HEK293 (cell line): Measurements from ENCODE around the gene CPXM2.

Experiments
- CTCF ChIA-PET: fragments of 350-600 bp; formaldehyde crosslinking; extraction: SDS; loops from one replicate; lab custom pipeline; 2021; ENCODE audit warnings: antibody characterized with exemption; lab: Yijun Ruan, JAX
- POLR2A ChIA-PET: fragments of 300-600 bp; formaldehyde crosslinking; extraction: SDS; loops from one replicate; lab custom pipeline; 2020; ENCODE audit warnings: antibody characterized with exemption, inconsistent platforms; lab: Yijun Ruan, JAX
- H3K27ac ChIP-seq: fragments of 200-500 bp; sonication (Bioruptor generic); 2 replicates; pipeline ENCODE4 v1.5.1; 2014; ENCODE audit warnings: low read depth, low read length, control low read depth, inconsistent platforms; ENCODE audit errors: extremely low read depth
- H3K36me3 ChIP-seq, 2 experiments: fragments of 200-500 bp in 1 of 2; sonication (Bioruptor generic) in 1 of 2; 1 replicate in 1 of 2; 2 replicates in 1 of 2; pipeline ENCODE4 v1.5.1; 2014 to 2017; ENCODE audit warnings: inconsistent platforms in 2 of 2, low read length in 2 of 2; ENCODE audit not compliant: control insufficient read depth in 2 of 2, insufficient read depth in 1 of 2
- H3K4me1 ChIP-seq: fragments of 200-500 bp; sonication (Bioruptor generic); 2 replicates; pipeline ENCODE4 v1.5.1; 2014; ENCODE audit warnings: mild to moderate bottlenecking, low read length, inconsistent platforms; ENCODE audit not compliant: control insufficient read depth, insufficient read depth
- H3K4me3 ChIP-seq: 2 replicates; pipeline ENCODE4 v1.5.1; 2011; ENCODE audit warnings: low read depth, mild to moderate bottlenecking, control low read depth, low read length, moderate library complexity
- H3K9me3 ChIP-seq: fragments of 200-500 bp; sonication (Bioruptor generic); 2 replicates; pipeline ENCODE4 v1.5.1; 2014; ENCODE audit warnings: low read depth, low read length, inconsistent platforms; ENCODE audit not compliant: control insufficient read depth, insufficient read depth
- FEZF1 ChIP-seq: fragments of 450-650 bp; formaldehyde crosslinking; IDR thresholded peaks from 2 replicates; pipeline ENCODE4 v1.5.1; 2016; ENCODE audit warnings: missing biosample characterization, missing genetic modification characterization
- GLI2 ChIP-seq: fragments of 450-650 bp; formaldehyde crosslinking; IDR thresholded peaks from 2 replicates; pipeline ENCODE4; 2017; ENCODE audit warnings: missing biosample characterization, missing genetic modification characterization, low read depth, borderline replicate concordance
- HOXC10 ChIP-seq: sonication (generic); formaldehyde crosslinking; IDR thresholded peaks from 2 replicates; pipeline ENCODE4 v1.8.1; 2023; ENCODE audit warnings: mild to moderate bottlenecking, missing genetic modification reagents
- HOXD13 ChIP-seq: sonication (generic); formaldehyde crosslinking; IDR thresholded peaks from 2 replicates; pipeline ENCODE4 v1.8.0; 2022; ENCODE audit warnings: missing genetic modification reagents, borderline replicate concordance
- REPIN1 ChIP-seq: fragments of 450-650 bp; formaldehyde crosslinking; IDR thresholded peaks from 2 replicates; pipeline ENCODE4 v1.5.1; 2017; ENCODE audit warnings: missing biosample characterization, missing genetic modification characterization, low read depth
- SP2 ChIP-seq: fragments of 450-650 bp; formaldehyde crosslinking; IDR thresholded peaks from 2 replicates; pipeline ENCODE4 v1.5.1; 2016; ENCODE audit warnings: missing biosample characterization, missing genetic modification characterization
- YY1 ChIP-seq: fragments of 450-650 bp; formaldehyde crosslinking; IDR thresholded peaks from 2 replicates; pipeline ENCODE4 v1.5.1; 2018; ENCODE audit warnings: missing biosample characterization, missing genetic modification characterization
- ZBTB21 ChIP-seq: fragments of 450-650 bp; formaldehyde crosslinking; IDR thresholded peaks from 2 replicates; pipeline ENCODE4 v1.5.1; 2017; ENCODE audit warnings: missing biosample characterization, missing genetic modification characterization
- ZBTB48 ChIP-seq: fragments of 450-650 bp; formaldehyde crosslinking; IDR thresholded peaks from 2 replicates; pipeline ENCODE4 v1.5.1; 2016; ENCODE audit warnings: missing biosample characterization, missing genetic modification characterization
- ZNF10 ChIP-seq: fragments of 450-650 bp; formaldehyde crosslinking; IDR thresholded peaks from 2 replicates; pipeline ENCODE4 v1.5.1; 2017; ENCODE audit warnings: missing biosample characterization, missing genetic modification characterization
- ZNF132 ChIP-seq: fragments of 450-650 bp; formaldehyde crosslinking; IDR thresholded peaks from 2 replicates; pipeline ENCODE4 v1.5.1; 2017; ENCODE audit warnings: missing biosample characterization, missing genetic modification characterization, borderline replicate concordance
- ZNF248 ChIP-seq: fragments of 450-650 bp; formaldehyde crosslinking; IDR thresholded peaks from 2 replicates; pipeline ENCODE4 v1.5.1; 2017; ENCODE audit warnings: missing biosample characterization, missing genetic modification characterization
- ZNF274 ChIP-seq, 2 experiments: fragments of 200-500 bp in 1 of 2; fragments of 450-650 bp in 1 of 2; sonication (Bioruptor generic) in 1 of 2; formaldehyde crosslinking in 1 of 2; IDR thresholded peaks; 2 replicates each; pipeline versions ENCODE4 v1.5.1 to v1.6.1; 2014 to 2016; ENCODE audit warnings: borderline replicate concordance in 1 of 2, inconsistent platforms in 1 of 2, low read length in 1 of 2, missing biosample characterization in 1 of 2, missing genetic modification characterization in 1 of 2
- ZNF324 ChIP-seq: fragments of 450-650 bp; formaldehyde crosslinking; IDR thresholded peaks from 2 replicates; pipeline ENCODE4 v1.5.1; 2016; ENCODE audit warnings: missing biosample characterization, missing genetic modification characterization
- ZNF335 ChIP-seq: fragments of 450-650 bp; formaldehyde crosslinking; conservative IDR thresholded peaks from 2 replicates; pipeline ENCODE4 v1.5.1; 2016; ENCODE audit warnings: missing biosample characterization, missing genetic modification characterization
- ZNF391 ChIP-seq: fragments of 450-650 bp; formaldehyde crosslinking; IDR thresholded peaks from 2 replicates; pipeline ENCODE4 v1.5.1; 2016; ENCODE audit warnings: low read depth, missing biosample characterization, missing genetic modification characterization, borderline replicate concordance
- ZNF600 ChIP-seq: fragments of 450-650 bp; formaldehyde crosslinking; IDR thresholded peaks from 2 replicates; pipeline ENCODE4 v1.5.1; 2016; ENCODE audit warnings: missing biosample characterization, missing genetic modification characterization
- ZNF664 ChIP-seq: fragments of 450-650 bp; formaldehyde crosslinking; IDR thresholded peaks from 2 replicates; pipeline ENCODE4 v1.5.1; 2016; ENCODE audit warnings: missing biosample characterization, missing genetic modification characterization
- ZSCAN16 ChIP-seq: fragments of 450-650 bp; formaldehyde crosslinking; IDR thresholded peaks from 2 replicates; pipeline ENCODE4 v1.5.1; 2016; ENCODE audit warnings: missing biosample characterization, missing genetic modification characterization
- TF ChIP-seq, protein P1 (sequence below): fragments of 450-650 bp; formaldehyde crosslinking; IDR thresholded peaks from 2 replicates; pipeline ENCODE4 v1.5.1; 2016; ENCODE audit warnings: missing biosample characterization, missing genetic modification characterization
- TF ChIP-seq, protein P2 (sequence below): fragments of 450-650 bp; formaldehyde crosslinking; IDR thresholded peaks from 2 replicates; pipeline ENCODE4 v1.5.1; 2016; ENCODE audit warnings: missing biosample characterization, missing genetic modification characterization
- TF ChIP-seq, protein P3 (sequence below): fragments of 450-650 bp; formaldehyde crosslinking; IDR thresholded peaks from 2 replicates; pipeline ENCODE4 v1.5.1; 2016; ENCODE audit warnings: missing biosample characterization, missing genetic modification characterization, low read depth
- TF ChIP-seq, protein P4 (sequence below): fragments of 450-650 bp; formaldehyde crosslinking; IDR thresholded peaks from 2 replicates; pipeline ENCODE4 v1.5.1; 2016; ENCODE audit warnings: missing biosample characterization, missing genetic modification characterization

The CPXM2 gene

DNA sequence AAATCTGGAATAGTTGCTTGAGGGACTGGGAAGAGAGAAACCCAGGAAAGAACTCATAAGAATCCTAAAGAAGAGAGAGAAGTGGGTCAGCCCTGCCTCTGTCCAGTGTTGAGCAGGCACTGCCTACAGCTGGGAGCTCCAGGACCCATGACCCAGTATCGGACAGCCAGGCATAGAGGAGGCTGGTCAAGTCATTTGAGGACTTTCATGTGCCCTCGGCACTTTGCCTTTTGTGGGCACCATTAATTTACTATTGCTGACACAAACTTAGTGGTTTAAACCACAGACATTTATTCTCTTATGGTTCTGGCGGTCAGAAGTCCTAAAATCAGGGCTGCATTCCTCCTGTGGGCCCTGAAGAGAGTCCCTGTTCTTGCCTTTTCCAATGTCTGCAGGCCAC, 60.3 kb downstream of the CPXM2 start:
- H3K4me3 ChIP-seq = no peak overlapping the region
- no peaks in the 10 kb centered on the region for H3K4me1 ChIP-seq
- TF ChIP-seq GLI2 (tag by site-specific recombination) (no peak), ZNF10 (tag by site-specific recombination) (no peak), ZNF335 (tag by site-specific recombination) (no peak), ZNF324 (tag by site-specific recombination) (no peak)
- TF ChIP-seq, protein P1, sequence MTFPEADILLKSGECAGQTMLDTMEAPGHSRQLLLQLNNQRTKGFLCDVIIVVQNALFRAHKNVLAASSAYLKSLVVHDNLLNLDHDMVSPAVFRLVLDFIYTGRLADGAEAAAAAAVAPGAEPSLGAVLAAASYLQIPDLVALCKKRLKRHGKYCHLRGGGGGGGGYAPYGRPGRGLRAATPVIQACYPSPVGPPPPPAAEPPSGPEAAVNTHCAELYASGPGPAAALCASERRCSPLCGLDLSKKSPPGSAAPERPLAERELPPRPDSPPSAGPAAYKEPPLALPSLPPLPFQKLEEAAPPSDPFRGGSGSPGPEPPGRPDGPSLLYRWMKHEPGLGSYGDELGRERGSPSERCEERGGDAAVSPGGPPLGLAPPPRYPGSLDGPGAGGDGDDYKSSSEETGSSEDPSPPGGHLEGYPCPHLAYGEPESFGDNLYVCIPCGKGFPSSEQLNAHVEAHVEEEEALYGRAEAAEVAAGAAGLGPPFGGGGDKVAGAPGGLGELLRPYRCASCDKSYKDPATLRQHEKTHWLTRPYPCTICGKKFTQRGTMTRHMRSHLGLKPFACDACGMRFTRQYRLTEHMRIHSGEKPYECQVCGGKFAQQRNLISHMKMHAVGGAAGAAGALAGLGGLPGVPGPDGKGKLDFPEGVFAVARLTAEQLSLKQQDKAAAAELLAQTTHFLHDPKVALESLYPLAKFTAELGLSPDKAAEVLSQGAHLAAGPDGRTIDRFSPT (tag by site-specific recombination) = no peak
- H3K27ac ChIP-seq = no peak overlapping the region
- POLR2A ChIA-PET = no interaction called here
- no peaks in the 10 kb centered on the region for H3K9me3 ChIP-seq
- CTCF ChIA-PET = no interaction called here
- H3K36me3 ChIP-seq = no peaks in the 10 kb centered on the region

DNA sequence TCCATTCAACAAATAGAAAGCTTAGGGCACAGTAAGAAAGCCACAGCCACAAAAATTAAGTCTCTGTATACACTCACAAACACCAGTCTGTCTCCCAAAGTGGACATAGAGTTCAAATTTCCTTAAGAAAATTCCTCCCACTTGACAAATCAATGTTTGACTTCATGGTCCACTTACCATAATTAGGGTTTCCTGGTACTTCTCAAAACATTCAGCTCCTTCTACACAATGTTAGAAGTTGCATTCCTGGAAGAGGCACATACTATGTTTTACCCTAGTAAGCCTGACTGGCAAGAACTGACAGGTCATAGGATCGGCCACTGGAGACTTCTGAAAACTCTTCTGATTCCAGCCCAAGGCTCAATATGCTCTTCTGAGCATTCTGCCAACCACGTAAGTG, 70.5 kb downstream of the CPXM2 start:
- CTCF ChIA-PET = interaction anchor here (1.3 kb wide), 1 partner anchor 14 kb away, joined by 3 read pairs; no protein-coding TSS in a partner anchor

DNA sequence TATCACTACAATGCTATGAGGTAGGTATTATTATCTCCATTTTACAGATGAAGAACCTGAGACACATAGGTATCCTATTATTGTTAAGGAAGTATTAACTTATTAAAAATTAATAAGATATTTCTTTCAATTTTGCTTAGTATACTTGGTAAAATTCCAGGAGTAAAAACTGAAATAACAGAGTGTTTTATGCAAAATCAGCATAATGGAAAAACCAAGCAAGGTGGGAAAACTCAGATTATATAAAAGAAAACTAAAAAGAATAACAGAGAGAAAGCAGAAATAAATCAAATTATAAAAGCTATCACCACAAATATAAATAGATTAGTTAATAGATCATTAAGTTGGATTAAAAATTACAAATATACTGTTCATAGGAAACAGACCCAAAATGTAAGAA, 82.0 kb downstream of the CPXM2 start:
- POLR2A ChIA-PET = no interaction called here
- TF ChIP-seq ZSCAN16 (tag by site-specific recombination) (no peak), FEZF1 (no peak), ZNF274 (IDR thresholded peaks at IDR 0.05; ENCODE audit: low read length) (no peak), ZNF274 (tag by site-specific recombination; IDR thresholded peaks at IDR 0.05; ENCODE audit: borderline replicate concordance) (no peak), SP2 (tag by site-specific recombination) (no peak), HOXD13 (no peak), ZBTB48 (tag by site-specific recombination) (no peak)
- TF ChIP-seq, protein P2, sequence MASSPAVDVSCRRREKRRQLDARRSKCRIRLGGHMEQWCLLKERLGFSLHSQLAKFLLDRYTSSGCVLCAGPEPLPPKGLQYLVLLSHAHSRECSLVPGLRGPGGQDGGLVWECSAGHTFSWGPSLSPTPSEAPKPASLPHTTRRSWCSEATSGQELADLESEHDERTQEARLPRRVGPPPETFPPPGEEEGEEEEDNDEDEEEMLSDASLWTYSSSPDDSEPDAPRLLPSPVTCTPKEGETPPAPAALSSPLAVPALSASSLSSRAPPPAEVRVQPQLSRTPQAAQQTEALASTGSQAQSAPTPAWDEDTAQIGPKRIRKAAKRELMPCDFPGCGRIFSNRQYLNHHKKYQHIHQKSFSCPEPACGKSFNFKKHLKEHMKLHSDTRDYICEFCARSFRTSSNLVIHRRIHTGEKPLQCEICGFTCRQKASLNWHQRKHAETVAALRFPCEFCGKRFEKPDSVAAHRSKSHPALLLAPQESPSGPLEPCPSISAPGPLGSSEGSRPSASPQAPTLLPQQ (tag by site-specific recombination) = no peak
- TF ChIP-seq, protein P3, sequence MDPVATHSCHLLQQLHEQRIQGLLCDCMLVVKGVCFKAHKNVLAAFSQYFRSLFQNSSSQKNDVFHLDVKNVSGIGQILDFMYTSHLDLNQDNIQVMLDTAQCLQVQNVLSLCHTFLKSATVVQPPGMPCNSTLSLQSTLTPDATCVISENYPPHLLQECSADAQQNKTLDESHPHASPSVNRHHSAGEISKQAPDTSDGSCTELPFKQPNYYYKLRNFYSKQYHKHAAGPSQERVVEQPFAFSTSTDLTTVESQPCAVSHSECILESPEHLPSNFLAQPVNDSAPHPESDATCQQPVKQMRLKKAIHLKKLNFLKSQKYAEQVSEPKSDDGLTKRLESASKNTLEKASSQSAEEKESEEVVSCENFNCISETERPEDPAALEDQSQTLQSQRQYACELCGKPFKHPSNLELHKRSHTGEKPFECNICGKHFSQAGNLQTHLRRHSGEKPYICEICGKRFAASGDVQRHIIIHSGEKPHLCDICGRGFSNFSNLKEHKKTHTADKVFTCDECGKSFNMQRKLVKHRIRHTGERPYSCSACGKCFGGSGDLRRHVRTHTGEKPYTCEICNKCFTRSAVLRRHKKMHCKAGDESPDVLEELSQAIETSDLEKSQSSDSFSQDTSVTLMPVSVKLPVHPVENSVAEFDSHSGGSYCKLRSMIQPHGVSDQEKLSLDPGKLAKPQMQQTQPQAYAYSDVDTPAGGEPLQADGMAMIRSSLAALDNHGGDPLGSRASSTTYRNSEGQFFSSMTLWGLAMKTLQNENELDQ = no peak
- TF ChIP-seq, protein P4, sequence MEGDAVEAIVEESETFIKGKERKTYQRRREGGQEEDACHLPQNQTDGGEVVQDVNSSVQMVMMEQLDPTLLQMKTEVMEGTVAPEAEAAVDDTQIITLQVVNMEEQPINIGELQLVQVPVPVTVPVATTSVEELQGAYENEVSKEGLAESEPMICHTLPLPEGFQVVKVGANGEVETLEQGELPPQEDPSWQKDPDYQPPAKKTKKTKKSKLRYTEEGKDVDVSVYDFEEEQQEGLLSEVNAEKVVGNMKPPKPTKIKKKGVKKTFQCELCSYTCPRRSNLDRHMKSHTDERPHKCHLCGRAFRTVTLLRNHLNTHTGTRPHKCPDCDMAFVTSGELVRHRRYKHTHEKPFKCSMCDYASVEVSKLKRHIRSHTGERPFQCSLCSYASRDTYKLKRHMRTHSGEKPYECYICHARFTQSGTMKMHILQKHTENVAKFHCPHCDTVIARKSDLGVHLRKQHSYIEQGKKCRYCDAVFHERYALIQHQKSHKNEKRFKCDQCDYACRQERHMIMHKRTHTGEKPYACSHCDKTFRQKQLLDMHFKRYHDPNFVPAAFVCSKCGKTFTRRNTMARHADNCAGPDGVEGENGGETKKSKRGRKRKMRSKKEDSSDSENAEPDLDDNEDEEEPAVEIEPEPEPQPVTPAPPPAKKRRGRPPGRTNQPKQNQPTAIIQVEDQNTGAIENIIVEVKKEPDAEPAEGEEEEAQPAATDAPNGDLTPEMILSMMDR (tag by site-specific recombination) = no peak
- H3K4me1 ChIP-seq = no peaks in the 10 kb centered on the region
- CTCF ChIA-PET = no interaction called here
- H3K27ac ChIP-seq = no peak overlapping the region
- H3K9me3 ChIP-seq = no peaks in the 10 kb centered on the region
- no peak overlapping the region for H3K4me3 ChIP-seq
- H3K36me3 ChIP-seq = no peaks in the 10 kb centered on the region

More for the DNA sequence above, 70.5 kb downstream of the CPXM2 start:
- TF ChIP-seq ZNF248 (tag by site-specific recombination) (no peak), YY1 (tag by site-specific recombination) (no peak), SP2 (tag by site-specific recombination) (no peak), ZNF391 (no peak), HOXC10 (CRISPR knock-in tag) (no peak), ZBTB21 (tag by site-specific recombination) (no peak), ZNF664 (tag by site-specific recombination) (no peak), ZNF132 (tag by site-specific recombination) (no peak), REPIN1 (no peak), ZNF600 (tag by site-specific recombination) (no peak)
- no peak overlapping the region for H3K27ac ChIP-seq
- H3K9me3 ChIP-seq = no peaks in the 10 kb centered on the region
- POLR2A ChIA-PET = no interaction called here
- H3K4me1 ChIP-seq = no peaks in the 10 kb centered on the region
- H3K36me3 ChIP-seq = no peaks in the 10 kb centered on the region
- H3K4me3 ChIP-seq = no peak overlapping the region
